ENCODE measurements around the gene HAVCR2. TPM values are rescaled to one million over a fixed set of nuclear protein-coding genes. Genes with fewer than 3 reads are reported as not detected.

HAVCR2 gene
- total RNA-seq, 1 experiment from 2014 or later, result 0.04 TPM

DNA sequence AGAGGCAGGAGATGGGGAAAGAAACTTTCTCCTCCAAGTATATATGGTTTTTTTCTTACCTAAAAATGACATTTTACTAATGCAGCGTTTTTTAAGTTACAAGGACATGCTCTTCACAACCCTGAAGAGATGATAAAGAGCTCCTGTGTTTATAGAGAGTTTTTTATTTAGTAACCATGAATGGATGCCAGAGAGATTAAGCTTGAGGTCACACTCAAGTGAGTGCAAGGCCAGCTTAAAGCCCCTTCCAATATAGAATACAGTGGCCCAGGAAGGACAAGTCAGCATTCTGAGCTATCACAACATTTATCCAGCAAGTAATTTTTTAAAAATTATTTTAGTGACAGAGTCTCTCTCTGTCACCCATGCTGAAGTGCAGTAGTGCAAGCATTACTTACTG is 6.7 kb upstream of the HAVCR2 start:
- Histone ChIP-seq H3K79me2 (ENCODE audit: low read length) (no peaks in the 10 kb centered on the region), H4K20me1 (ENCODE audit: low read length) (no peaks in the 10 kb centered on the region), H3K4me3 (ENCODE audit: low read length) (no peak overlapping the region), H3F3A (ENCODE audit: low read length, unreplicated experiment) (no peaks in the 10 kb centered on the region), H3K9me2 (replicated peaks; ENCODE audit: low read length) (no peaks in the 10 kb centered on the region), H2AFZ (ENCODE audit: low read length) (no peak overlapping the region), H3K9me3 (ENCODE audit: low read length) (no peaks in the 10 kb centered on the region), H3K4me2 (ENCODE audit: low read length) (no peak overlapping the region), H3K27me3 (ENCODE audit: low read length) (no peaks in the 10 kb centered on the region), H3K4me1 (ENCODE audit: insufficient read depth, low read length) (no peaks in the 10 kb centered on the region), H3K9ac (ENCODE audit: low read length) (no peak overlapping the region), H3K36me3 (ENCODE audit: low read depth, low read length) (no peaks in the 10 kb centered on the region), H3K27ac (ENCODE audit: low read length) (no peak overlapping the region)
- ChIA-PET POLR2A (ENCODE audit: unreplicated experiment) (interaction anchor here (0.6 kb wide), 1 partner anchor 143 kb away, joined by 4 read pairs; no protein-coding TSS in a partner anchor), CTCF (no interaction called here)
- DNase-seq, result no peak
- no peak for ATAC-seq
- no TSS peak for BruUV-seq (replicated peaks)
- intact Hi-C loops (cut with micrococcal nuclease), result no loop called here
- TF ChIP-seq, protein P1, sequence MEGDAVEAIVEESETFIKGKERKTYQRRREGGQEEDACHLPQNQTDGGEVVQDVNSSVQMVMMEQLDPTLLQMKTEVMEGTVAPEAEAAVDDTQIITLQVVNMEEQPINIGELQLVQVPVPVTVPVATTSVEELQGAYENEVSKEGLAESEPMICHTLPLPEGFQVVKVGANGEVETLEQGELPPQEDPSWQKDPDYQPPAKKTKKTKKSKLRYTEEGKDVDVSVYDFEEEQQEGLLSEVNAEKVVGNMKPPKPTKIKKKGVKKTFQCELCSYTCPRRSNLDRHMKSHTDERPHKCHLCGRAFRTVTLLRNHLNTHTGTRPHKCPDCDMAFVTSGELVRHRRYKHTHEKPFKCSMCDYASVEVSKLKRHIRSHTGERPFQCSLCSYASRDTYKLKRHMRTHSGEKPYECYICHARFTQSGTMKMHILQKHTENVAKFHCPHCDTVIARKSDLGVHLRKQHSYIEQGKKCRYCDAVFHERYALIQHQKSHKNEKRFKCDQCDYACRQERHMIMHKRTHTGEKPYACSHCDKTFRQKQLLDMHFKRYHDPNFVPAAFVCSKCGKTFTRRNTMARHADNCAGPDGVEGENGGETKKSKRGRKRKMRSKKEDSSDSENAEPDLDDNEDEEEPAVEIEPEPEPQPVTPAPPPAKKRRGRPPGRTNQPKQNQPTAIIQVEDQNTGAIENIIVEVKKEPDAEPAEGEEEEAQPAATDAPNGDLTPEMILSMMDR (conservative IDR thresholded peaks at IDR 0.05; ENCODE audit: low read depth, low read length), result no peak
- TF ChIP-seq EZH2phosphoT487 (IDR thresholded peaks at IDR 0.05; ENCODE audit: borderline replicate concordance, low read length), result no peak
- no peak for TF ChIP-seq EZH2 (IDR thresholded peaks at IDR 0.05; ENCODE audit: low read length, unreplicated experiment)

DNA sequence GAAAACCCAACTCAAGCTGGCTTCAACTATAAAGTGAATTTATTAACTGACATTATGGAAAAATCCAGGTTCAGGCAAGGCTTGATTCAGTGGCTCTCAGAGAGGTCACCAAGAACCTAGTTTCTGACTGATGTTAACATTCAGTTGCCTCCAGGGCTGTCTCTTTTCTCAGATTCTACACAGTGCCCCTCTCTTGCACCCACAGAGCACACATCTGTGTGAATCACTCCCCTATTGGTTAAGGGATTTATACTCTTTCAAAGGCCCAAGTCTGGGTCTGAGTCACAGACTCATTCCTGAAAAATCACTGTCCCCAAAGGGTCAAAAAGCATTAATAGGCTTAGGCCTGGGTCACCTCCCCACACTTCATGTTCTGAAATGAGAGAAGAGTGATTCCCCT is 6.2 kb upstream of the HAVCR2 start:
- intact Hi-C loops (cut with micrococcal nuclease), result no loop called here
- POLR2A ChIA-PET (ENCODE audit: unreplicated experiment), result no interaction called here

DNA sequence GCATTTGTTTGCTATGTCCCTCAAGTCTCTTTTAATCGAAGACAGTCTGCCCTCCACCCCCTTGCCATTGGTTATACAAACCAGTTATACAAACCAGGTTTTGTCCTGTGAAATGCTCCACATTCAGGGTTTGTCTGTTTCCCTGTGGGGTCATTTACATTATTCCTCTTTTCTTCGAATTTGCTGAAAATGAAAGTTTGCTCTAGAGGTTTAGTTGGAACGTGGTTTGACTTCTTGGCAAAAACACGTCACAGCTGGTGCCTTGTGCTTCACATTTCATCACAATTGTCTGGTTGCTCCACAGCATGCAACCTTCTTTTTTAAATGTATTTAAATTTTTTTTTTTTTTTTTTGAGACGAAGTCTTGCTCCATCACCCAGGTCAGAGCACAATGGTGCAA is 4.2 kb upstream of the HAVCR2 start:
- Histone ChIP-seq H3K27me3 (ENCODE audit: low read length) (peaks cover 16% of the 10 kb centered on the region), H3F3A (ENCODE audit: low read length, unreplicated experiment) (no peaks in the 10 kb centered on the region), H3K4me1 (ENCODE audit: insufficient read depth, low read length) (no peaks in the 10 kb centered on the region), H2AFZ (ENCODE audit: low read length) (no peak overlapping the region), H3K4me2 (ENCODE audit: low read length) (no peak overlapping the region), H3K36me3 (ENCODE audit: low read depth, low read length) (no peaks in the 10 kb centered on the region), H3K9me2 (replicated peaks; ENCODE audit: low read length) (no peaks in the 10 kb centered on the region), H3K27ac (ENCODE audit: low read length) (no peak overlapping the region), H3K9me3 (ENCODE audit: low read length) (no peaks in the 10 kb centered on the region), H3K9ac (ENCODE audit: low read length) (no peak overlapping the region), H3K4me3 (ENCODE audit: low read length) (no peak overlapping the region), H3K79me2 (ENCODE audit: low read length) (no peaks in the 10 kb centered on the region), H4K20me1 (ENCODE audit: low read length) (no peaks in the 10 kb centered on the region)
- ChIA-PET POLR2A (ENCODE audit: unreplicated experiment) (no interaction called here), CTCF (no interaction called here)
- intact Hi-C loops (cut with micrococcal nuclease), result no loop called here
- DNase-seq (no peak), ATAC-seq (no peak)
- TF ChIP-seq, protein P1 (conservative IDR thresholded peaks at IDR 0.05; ENCODE audit: low read depth, low read length), result no peak
- no peak for TF ChIP-seq EZH2phosphoT487 (IDR thresholded peaks at IDR 0.05; ENCODE audit: borderline replicate concordance, low read length)
- TF ChIP-seq EZH2 (IDR thresholded peaks at IDR 0.05; ENCODE audit: low read length, unreplicated experiment), result no peak
- no TSS peak for BruUV-seq (replicated peaks)

More for the DNA sequence above, 6.2 kb upstream of the HAVCR2 start:
- no peaks in the 10 kb centered on the region for H3F3A ChIP-seq (ENCODE audit: low read length, unreplicated experiment)
- no peak overlapping the region for H3K9ac ChIP-seq (ENCODE audit: low read length)
- ATAC-seq, result no peak
- H3K9me3 ChIP-seq (ENCODE audit: low read length), result no peaks in the 10 kb centered on the region
- no peak for DNase-seq
- H3K27me3 ChIP-seq (ENCODE audit: low read length), result no peaks in the 10 kb centered on the region
- no peaks in the 10 kb centered on the region for H3K4me1 ChIP-seq (ENCODE audit: insufficient read depth, low read length)
- H3K36me3 ChIP-seq (ENCODE audit: low read depth, low read length), result no peaks in the 10 kb centered on the region
- H3K4me3 ChIP-seq (ENCODE audit: low read length), result no peak overlapping the region
- no peaks in the 10 kb centered on the region for H3K9me2 ChIP-seq (replicated peaks; ENCODE audit: low read length)
- H3K4me2 ChIP-seq (ENCODE audit: low read length), result no peak overlapping the region
- no peak overlapping the region for H3K27ac ChIP-seq (ENCODE audit: low read length)
- H3K79me2 ChIP-seq (ENCODE audit: low read length), result no peaks in the 10 kb centered on the region
- BruUV-seq (replicated peaks), result no TSS peak
- no peak overlapping the region for H2AFZ ChIP-seq (ENCODE audit: low read length)
- CTCF ChIA-PET, result no interaction called here
- H4K20me1 ChIP-seq (ENCODE audit: low read length), result no peaks in the 10 kb centered on the region
- TF ChIP-seq, protein P1 (conservative IDR thresholded peaks at IDR 0.05; ENCODE audit: low read depth, low read length), result no peak
- no peak for TF ChIP-seq EZH2 (IDR thresholded peaks at IDR 0.05; ENCODE audit: low read length, unreplicated experiment)
- TF ChIP-seq EZH2phosphoT487 (IDR thresholded peaks at IDR 0.05; ENCODE audit: borderline replicate concordance, low read length), result no peak
